Ishikawa (cell line): ENCODE measurements around the gene C19orf67.

Experiments
- CEBPB ChIP-seq: IDR thresholded peaks from 2 replicates; pipeline ENCODE4 v1.6.1; 2012
- CREB1 ChIP-seq: IDR thresholded peaks from 2 replicates; pipeline ENCODE4 v1.6.1; 2012; ENCODE audit warnings: low read depth
- EGR1 ChIP-seq: IDR thresholded peaks from 2 replicates; pipeline ENCODE4 v1.6.1; 2012
- EP300 ChIP-seq: IDR thresholded peaks from 2 replicates; pipeline ENCODE4 v1.6.1; 2012; ENCODE audit warnings: borderline replicate concordance
- FOXM1 ChIP-seq: IDR thresholded peaks from 2 replicates; pipeline ENCODE4 v1.6.1; 2012; ENCODE audit warnings: low read depth, borderline replicate concordance
- NFIC ChIP-seq: IDR thresholded peaks from 2 replicates; pipeline ENCODE4 v1.6.1; 2012
- RAD21 ChIP-seq: IDR thresholded peaks from 2 replicates; pipeline ENCODE4 v1.6.1; 2012; ENCODE audit warnings: low read depth
- TAF1 ChIP-seq: IDR thresholded peaks from 2 replicates; pipeline ENCODE4 v1.6.1; 2012; ENCODE audit warnings: low read depth, mild to moderate bottlenecking
- TCF12 ChIP-seq: IDR thresholded peaks from 2 replicates; pipeline ENCODE4 v1.6.1; 2012; ENCODE audit warnings: low read depth
- TEAD4 ChIP-seq: IDR thresholded peaks from 2 replicates; pipeline ENCODE4 v1.6.1; 2012
- YY1 ChIP-seq: IDR thresholded peaks from 2 replicates; pipeline ENCODE4 v1.6.1; 2012; ENCODE audit warnings: low read depth
- ZBTB7A ChIP-seq: IDR thresholded peaks from 2 replicates; pipeline ENCODE4 v1.6.1; 2012; ENCODE audit warnings: low read depth
- TF ChIP-seq, protein P1 (sequence below): IDR thresholded peaks from 2 replicates; pipeline ENCODE4 v1.6.1; 2012
- TF ChIP-seq, protein P2 (sequence below): IDR thresholded peaks from 2 replicates; pipeline ENCODE4 v1.6.1; 2012
- TF ChIP-seq, protein P3 (sequence below): IDR thresholded peaks from 2 replicates; pipeline ENCODE4 v1.6.1; 2012; ENCODE audit warnings: low read depth, mild to moderate bottlenecking

C19orf67 gene

DNA sequence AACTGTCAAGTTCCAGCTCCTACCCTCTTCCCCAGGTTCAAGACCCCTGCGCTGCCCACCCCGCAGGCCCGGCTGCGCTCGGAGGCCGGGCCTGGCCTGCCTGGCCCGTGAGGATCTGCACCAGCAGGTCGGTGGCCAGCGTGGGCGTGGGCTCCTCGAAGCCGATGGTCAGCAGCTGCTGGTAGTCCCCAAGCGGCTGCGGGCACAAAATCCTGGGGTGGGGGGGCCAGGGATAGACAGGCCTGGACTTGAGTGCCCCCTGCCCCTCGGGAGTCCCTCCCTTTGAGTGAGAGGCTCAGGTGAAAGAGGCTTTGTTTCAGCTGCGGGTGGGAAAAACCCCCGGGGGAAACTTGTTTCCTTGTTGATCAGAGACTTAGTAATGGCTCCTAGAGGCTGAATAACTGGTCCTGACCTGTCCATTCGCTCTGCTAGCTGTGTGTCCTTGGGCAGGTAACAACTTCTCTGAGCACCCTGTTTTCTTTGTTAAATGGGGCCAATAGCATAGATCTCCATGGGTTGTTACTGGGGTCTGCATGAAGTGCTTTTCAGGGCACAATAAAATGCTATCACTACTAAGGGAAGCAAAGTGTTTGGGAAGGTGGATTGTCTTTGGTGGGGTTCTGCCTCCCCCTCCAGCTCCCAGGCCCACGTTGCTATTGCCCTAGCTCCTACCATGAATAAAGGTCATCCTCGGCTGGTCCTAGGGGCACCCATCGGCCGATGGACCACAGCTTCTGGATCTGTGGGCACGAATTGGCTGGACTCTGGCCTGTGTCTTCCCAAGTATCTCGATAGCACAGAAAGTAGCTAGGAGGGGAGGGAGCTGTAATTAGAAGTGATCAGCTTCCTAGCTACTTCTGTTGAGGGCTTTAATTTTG, 3.5 kb downstream of the C19orf67 start:
- TF ChIP-seq RAD21 = no peak
- TF ChIP-seq TAF1 = no peak
- TF ChIP-seq ZBTB7A = peak; percentile 77
- TF ChIP-seq EGR1 = peak; percentile 51; the same call in 1 of the 2 replicates

DNA sequence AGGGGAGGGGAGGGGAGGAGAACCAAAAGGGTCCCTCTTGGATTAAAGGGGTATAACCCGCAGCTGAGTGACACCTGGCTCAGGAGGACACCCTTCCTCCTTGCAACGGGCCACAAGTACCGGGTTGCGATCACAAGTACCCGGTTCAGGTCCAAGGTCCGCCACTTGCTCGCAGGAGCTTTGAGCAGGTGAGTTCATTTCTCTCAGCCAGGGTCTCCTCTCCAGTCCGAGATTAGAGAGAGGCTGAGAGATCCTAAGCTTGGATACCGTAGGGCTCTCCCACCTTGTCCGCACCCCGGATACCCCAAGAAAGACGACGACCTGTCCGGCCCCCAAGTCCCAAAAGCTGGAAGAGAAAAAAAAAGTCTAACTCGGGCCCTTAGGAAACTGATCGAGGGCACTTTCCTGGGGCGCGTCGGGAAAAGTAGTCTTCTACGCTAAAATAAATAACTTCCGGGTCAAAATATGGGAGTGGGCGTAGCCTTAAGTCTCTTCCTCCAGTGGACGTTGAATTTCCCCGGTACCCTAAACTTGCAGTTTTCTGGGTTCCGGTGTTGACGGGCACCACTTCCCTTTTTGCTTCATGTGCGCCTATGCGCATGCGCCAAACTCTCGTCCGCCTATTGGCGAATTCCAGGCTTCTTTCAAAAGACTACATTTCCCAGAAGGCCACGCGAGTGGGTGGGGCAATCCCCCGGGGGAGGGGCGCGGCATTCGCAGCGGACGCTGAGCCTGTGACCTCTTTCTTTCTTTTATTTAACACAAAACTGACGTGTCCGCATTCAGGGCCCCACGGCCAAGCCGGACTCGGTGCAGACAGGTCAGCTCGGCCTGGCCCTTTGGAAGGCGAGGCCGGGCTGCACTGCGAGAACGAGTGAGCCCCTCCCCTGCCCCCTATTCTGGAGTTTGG, 4.4 kb downstream of the C19orf67 start:
- TF ChIP-seq, protein P1, sequence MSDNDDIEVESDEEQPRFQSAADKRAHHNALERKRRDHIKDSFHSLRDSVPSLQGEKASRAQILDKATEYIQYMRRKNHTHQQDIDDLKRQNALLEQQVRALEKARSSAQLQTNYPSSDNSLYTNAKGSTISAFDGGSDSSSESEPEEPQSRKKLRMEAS = 0 out of 2 replicates have a peak, but pooled peaks have one; percentile 42
- TF ChIP-seq EGR1 (peak; percentile 43; the same call in 1 of the 2 replicates), CREB1 (peak; percentile 44; the same call in 1 of the 2 replicates), YY1 (peak; percentile 48; the same call in 1 of the 2 replicates), RAD21 (no peak), CEBPB (0 out of 2 replicates have a peak, but pooled peaks have one; percentile 15), TAF1 (peak; percentile 75), NFIC (no peak), EP300 (no peak; the same call in 1 of the 2 replicates), ZBTB7A (no peak), TEAD4 (peak; percentile 65), TCF12 (peak; percentile 62), FOXM1 (peak; percentile 55; the same call in 1 of the 2 replicates)
- TF ChIP-seq, protein P2, sequence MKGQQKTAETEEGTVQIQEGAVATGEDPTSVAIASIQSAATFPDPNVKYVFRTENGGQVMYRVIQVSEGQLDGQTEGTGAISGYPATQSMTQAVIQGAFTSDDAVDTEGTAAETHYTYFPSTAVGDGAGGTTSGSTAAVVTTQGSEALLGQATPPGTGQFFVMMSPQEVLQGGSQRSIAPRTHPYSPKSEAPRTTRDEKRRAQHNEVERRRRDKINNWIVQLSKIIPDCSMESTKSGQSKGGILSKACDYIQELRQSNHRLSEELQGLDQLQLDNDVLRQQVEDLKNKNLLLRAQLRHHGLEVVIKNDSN = peak; percentile 43
- TF ChIP-seq, protein P3, sequence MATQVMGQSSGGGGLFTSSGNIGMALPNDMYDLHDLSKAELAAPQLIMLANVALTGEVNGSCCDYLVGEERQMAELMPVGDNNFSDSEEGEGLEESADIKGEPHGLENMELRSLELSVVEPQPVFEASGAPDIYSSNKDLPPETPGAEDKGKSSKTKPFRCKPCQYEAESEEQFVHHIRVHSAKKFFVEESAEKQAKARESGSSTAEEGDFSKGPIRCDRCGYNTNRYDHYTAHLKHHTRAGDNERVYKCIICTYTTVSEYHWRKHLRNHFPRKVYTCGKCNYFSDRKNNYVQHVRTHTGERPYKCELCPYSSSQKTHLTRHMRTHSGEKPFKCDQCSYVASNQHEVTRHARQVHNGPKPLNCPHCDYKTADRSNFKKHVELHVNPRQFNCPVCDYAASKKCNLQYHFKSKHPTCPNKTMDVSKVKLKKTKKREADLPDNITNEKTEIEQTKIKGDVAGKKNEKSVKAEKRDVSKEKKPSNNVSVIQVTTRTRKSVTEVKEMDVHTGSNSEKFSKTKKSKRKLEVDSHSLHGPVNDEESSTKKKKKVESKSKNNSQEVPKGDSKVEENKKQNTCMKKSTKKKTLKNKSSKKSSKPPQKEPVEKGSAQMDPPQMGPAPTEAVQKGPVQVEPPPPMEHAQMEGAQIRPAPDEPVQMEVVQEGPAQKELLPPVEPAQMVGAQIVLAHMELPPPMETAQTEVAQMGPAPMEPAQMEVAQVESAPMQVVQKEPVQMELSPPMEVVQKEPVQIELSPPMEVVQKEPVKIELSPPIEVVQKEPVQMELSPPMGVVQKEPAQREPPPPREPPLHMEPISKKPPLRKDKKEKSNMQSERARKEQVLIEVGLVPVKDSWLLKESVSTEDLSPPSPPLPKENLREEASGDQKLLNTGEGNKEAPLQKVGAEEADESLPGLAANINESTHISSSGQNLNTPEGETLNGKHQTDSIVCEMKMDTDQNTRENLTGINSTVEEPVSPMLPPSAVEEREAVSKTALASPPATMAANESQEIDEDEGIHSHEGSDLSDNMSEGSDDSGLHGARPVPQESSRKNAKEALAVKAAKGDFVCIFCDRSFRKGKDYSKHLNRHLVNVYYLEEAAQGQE = no peak

DNA sequence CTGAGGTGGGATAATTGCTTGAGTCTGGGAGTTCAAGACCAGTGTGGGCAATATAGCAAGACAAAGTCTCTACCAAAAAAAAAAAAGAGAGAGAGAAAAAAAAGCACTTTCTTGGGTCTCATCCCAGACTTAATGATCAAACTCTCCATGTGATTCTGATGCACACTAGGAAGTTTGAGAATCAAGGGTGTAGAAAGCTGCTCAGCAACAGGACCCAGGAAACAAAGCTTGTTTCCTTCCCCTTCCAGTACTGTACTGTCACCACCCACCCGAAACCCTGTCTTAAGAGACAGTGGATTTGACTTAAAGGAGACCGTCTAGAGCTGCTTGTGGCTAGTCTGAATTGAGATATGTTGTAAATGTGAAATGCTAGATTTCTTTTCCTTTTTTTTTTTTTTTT, 7.2 kb downstream of the C19orf67 start:
- no peak for TF ChIP-seq CEBPB
- TF ChIP-seq, protein P2 = no peak
- no peak for TF ChIP-seq TEAD4
- TF ChIP-seq RAD21 = no peak
- TF ChIP-seq TAF1 = no peak
- TF ChIP-seq FOXM1 = no peak
- TF ChIP-seq YY1 = no peak
- no peak for TF ChIP-seq TCF12
- TF ChIP-seq, protein P1 = no peak

DNA sequence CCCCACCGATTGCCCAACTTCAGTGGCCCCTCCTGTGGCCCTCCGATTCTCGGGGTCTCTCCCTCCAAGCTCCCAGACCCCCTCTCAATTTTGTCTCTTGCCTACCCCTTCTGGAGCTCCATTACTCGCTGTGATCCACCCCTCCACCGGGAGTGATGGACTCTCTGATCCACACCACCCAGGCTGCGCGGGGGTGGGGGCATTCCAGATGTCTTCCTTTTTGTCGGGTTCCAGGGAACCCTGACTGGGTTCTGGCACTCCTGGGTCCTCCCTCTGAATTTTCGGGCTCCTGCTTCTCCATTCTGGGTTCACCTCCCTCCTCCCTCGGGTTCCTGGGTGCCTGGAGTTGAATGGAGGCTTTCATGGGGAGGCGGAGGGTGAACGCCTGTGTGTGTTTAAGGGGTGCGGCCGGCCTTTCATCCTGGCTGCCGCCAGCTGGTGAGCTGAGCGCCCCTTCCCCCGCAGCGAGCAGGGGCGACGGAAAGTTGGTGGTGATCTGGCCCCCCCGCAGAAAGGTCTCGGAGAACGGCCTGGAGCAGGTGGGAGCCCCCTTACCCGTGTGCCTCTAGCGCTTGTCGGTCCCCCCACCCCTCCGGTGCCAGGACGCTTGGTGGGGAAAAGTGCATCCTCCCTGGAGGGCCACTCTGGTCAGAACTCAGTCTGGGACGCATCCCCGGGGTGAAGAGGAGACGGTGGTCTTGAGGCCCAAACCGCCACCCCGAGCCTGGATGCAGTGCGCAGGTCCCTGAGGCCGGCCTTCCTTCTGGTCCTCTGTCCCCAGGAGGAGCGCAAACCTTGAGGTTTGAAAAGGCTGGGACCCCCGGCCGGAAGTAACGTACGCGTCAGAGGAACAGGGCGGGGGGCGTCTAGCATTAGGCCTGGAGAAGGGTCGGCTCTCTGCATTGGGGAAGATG, 11.4 kb downstream of the C19orf67 start:
- no peak for TF ChIP-seq EP300
- 0 out of 2 replicates have a peak, but pooled peaks have one; percentile 22 for TF ChIP-seq NFIC

DNA sequence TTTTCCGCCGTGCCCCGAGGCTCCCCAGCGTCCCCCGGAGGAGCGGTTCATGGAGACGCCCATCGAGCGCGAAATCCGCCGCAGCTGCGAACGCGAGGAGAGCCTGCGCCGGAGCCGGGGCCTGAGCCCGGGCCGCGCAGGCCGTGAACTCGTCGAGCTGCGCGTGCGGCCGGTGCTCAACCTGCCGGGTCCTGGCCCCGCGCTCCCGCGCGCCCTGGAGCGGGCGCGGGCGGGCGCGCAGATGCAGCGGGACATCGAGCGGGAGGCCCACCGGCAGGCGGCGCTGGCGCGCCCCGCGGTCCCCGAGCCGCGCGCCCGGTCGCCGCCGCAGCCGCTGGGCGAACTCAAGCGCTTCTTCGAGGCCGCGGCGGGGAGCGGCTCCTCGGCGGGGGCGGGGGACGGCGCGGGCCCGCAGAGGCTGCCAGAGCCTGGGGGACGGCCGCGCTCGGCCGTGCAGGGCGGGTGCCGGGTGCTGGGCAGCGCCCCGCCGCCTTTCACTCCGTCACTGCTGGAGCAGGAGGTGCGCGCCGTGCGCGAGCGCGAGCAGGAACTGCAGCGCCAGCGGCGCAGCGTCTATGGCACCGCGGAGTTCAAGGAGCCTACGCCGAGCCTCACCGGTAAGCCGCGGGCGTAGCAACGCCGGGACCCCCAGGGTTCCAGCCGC, 12.2 kb downstream of the C19orf67 start:
- TF ChIP-seq, protein P2 = no peak
- TF ChIP-seq EP300 (no peak), YY1 (no peak), EGR1 (no peak), TAF1 (no peak), CREB1 (no peak), RAD21 (no peak), ZBTB7A (no peak; the same call in none of the 2 replicates), NFIC (no peak)
- TF ChIP-seq, protein P1 = no peak; the same call in 1 of the 2 replicates
- TF ChIP-seq, protein P3 = no peak
